HepG2 (cell line): ENCODE results near the gene TMEM231. TPM values are rescaled to one million over a fixed set of nuclear protein-coding genes. Genes with fewer than 3 reads are reported as not detected.

Experiments
- ATAC-seq: fragments of 200-7000 bp; cut with Tn5 transposase; 3 replicates; pipeline ENCODE4 v1.9.1; 2020; ENCODE audit warnings: mild to moderate bottlenecking, moderate library complexity
- BruUV-seq: library from RNA; stranded (reverse); fragments of 400-500 nt; replicated peaks from 2 replicates; lab custom pipeline; 2021; lab: Mats Ljungman, UMichigan
- CTCF ChIA-PET: fragments of 300-600 bp; formaldehyde crosslinking; extraction: SDS; loops from one replicate; lab custom pipeline; 2021; ENCODE audit warnings: low total read pairs, inconsistent platforms, low intra/inter-chr PET ratio; lab: Yijun Ruan, JAX
- POLR2A ChIA-PET: fragments of 350-600 bp; sonication (Branson Sonifier 250); formaldehyde crosslinking; loops from one replicate; lab custom pipeline; 2020; ENCODE audit warnings: antibody characterized with exemption, inconsistent platforms; lab: Yijun Ruan, JAX
- DNase-seq: peaks from one replicate; pipeline ENCODE4 v3.0.0-alpha.2; 2015; ENCODE audit warnings: low spot score
- FAIRE-seq: peaks from 3 replicates; lab custom pipeline; 2011; peaks lifted over from hg19 to GRCh38; lab: Jason Lieb, UNC
- H2AFZ ChIP-seq: one replicate; pipeline ENCODE4 v1.6.1; 2011; ENCODE audit warnings: low read length, inconsistent platforms
- H3K27ac ChIP-seq: fragments of 300-600 bp; 3 replicates; pipeline ENCODE4 v1.8.0; 2011; ENCODE audit warnings: mixed run types, mild to moderate bottlenecking, mixed read lengths, low read length, inconsistent platforms; ENCODE audit not compliant: insufficient read depth; ENCODE audit errors: extremely low read length
- H3K27me3 ChIP-seq, 2 experiments: fragments of 200-600 bp in 1 of 2; 2 replicates in 1 of 2; 3 replicates in 1 of 2; pipeline versions ENCODE4 v1.6.0 to v1.8.0; 2011; ENCODE audit warnings: low read length in 2 of 2, mild to moderate bottlenecking in 2 of 2, moderate library complexity in 2 of 2, inconsistent platforms in 1 of 2; ENCODE audit not compliant: insufficient read depth in 2 of 2, control insufficient read depth in 1 of 2
- H3K36me3 ChIP-seq, 2 experiments: fragments of 200-600 bp in 1 of 2; replicated peaks in 1 of 2; 2 replicates in 1 of 2; 3 replicates in 1 of 2; pipeline versions ENCODE4 v1.5.1 to v1.8.0; 2011; ENCODE audit warnings: low read length in 2 of 2, inconsistent platforms in 1 of 2; ENCODE audit not compliant: insufficient read depth in 2 of 2, control insufficient read depth in 1 of 2
- H3K4me1 ChIP-seq: 2 replicates; pipeline ENCODE4 v1.5.1; 2012; ENCODE audit warnings: low read length, inconsistent platforms; ENCODE audit not compliant: insufficient read depth
- H3K4me2 ChIP-seq: 2 replicates; pipeline ENCODE4 v1.6.0; 2011; ENCODE audit warnings: low read depth, low read length, inconsistent platforms
- H3K4me3 ChIP-seq, 3 experiments: fragments of 200-600 bp in 1 of 3; sonication (generic), shearing (Covaris generic) in 1 of 3; replicated peaks in 1 of 3; 2 replicates each; pipeline ENCODE4 v1.5.1; 2011 to 2016; ENCODE audit warnings: low read length in 3 of 3, inconsistent platforms in 2 of 3, low read depth in 2 of 3, mild to moderate bottlenecking in 2 of 3, control low read depth in 1 of 3, mixed read lengths in 1 of 3; ENCODE audit not compliant: insufficient read depth in 1 of 3
- H3K79me2 ChIP-seq: one replicate; pipeline ENCODE4 v1.6.1; 2011; ENCODE audit warnings: low read length, inconsistent platforms; ENCODE audit not compliant: insufficient read depth
- H3K9ac ChIP-seq: 2 replicates; pipeline ENCODE4 v1.6.0; 2011; ENCODE audit warnings: mild to moderate bottlenecking, low read depth, low read length, inconsistent platforms; ENCODE audit not compliant: insufficient read depth
- H3K9me3 ChIP-seq: 2 replicates; pipeline ENCODE4 v1.5.1; 2012; ENCODE audit warnings: mild to moderate bottlenecking, low read length
- H4K20me1 ChIP-seq: 2 replicates; pipeline ENCODE4 v1.6.0; 2011; ENCODE audit warnings: inconsistent platforms, mild to moderate bottlenecking, low read length, moderate library complexity; ENCODE audit not compliant: insufficient read depth
- CENPX ChIP-seq: sonication (generic); formaldehyde crosslinking; IDR thresholded peaks from 2 replicates; pipeline ENCODE4 v1.9.0; 2021; ENCODE audit warnings: mild to moderate bottlenecking, missing genetic modification reagents, moderate library complexity
- ELF4 ChIP-seq: sonication (generic); formaldehyde crosslinking; IDR thresholded peaks from 2 replicates; pipeline ENCODE4 v1.5.0; 2020; ENCODE audit warnings: missing genetic modification reagents, mild to moderate bottlenecking, moderate library complexity, borderline replicate concordance
- SIX1 ChIP-seq: sonication (generic); formaldehyde crosslinking; IDR thresholded peaks from 2 replicates; pipeline ENCODE4 v1.4.0; 2020; ENCODE audit warnings: missing genetic modification reagents, borderline replicate concordance
- SYNCRIP ChIP-seq: fragments of 200-400 bp; formaldehyde crosslinking; IDR thresholded peaks from 2 replicates; pipeline ENCODE4 v1.6.1; 2018; ENCODE audit warnings: mild to moderate bottlenecking, low read depth, low read length; ENCODE audit not compliant: insufficient read depth
- TOPORS ChIP-seq: sonication (generic); formaldehyde crosslinking; IDR thresholded peaks from 2 replicates; pipeline ENCODE4 v1.8.0; 2023; ENCODE audit warnings: mild to moderate bottlenecking, missing genetic modification reagents
- ZC3H13 ChIP-seq: sonication (generic); formaldehyde crosslinking; IDR thresholded peaks from 2 replicates; pipeline ENCODE4 v1.8.1; 2023; ENCODE audit warnings: mild to moderate bottlenecking, missing genetic modification reagents, moderate library complexity
- ZNF468 ChIP-seq: sonication (generic); formaldehyde crosslinking; IDR thresholded peaks from 2 replicates; pipeline ENCODE4 v1.8.0; 2022; ENCODE audit warnings: mild to moderate bottlenecking, moderate library complexity, missing genetic modification reagents
- ZNF619 ChIP-seq: sonication (generic); formaldehyde crosslinking; IDR thresholded peaks from 2 replicates; pipeline ENCODE4 v1.4.0; 2020; ENCODE audit warnings: mild to moderate bottlenecking, missing genetic modification reagents
- WGBS: methylation state at CpG from one replicate; pipeline ENCODE4 v1.1.6; 2017; ENCODE audit warnings: low lambda C conversion rate; 5-methylcytosine and 5-hydroxymethylcytosine counted together
- in situ Hi-C: cut with HindIII; loops from 2 replicates; pipeline ENCODE4 v1.10.0; 2017; ENCODE audit warnings: low pct_unique_long_range_greater_than_20kb; ENCODE audit not compliant: extremely low pct_ligation_motif_present
- intact Hi-C: fragments of 100-400 bp; cut with micrococcal nuclease; formaldehyde crosslinking; loops from one replicate; pipeline ENCODE4 v1.10.0; 2022; ENCODE audit not compliant: unreplicated experiment
- polyA plus RNA-seq, 8 experiments: library from polyadenylated mRNA; depleted of rRNA in 3 of 8; stranded (reverse) in 7 of 8; unstranded in 1 of 8; fragments of >200 nt; fragmentation: Illumina TruSeq in 4 of 8; extraction: Trizol in 4 of 8; gene quantifications; 2 replicates each; pipeline versions ENCODE4 v1.2.1 to v1.2.3, GENCODE V29; 2011 to 2016; ENCODE audit warnings: low read depth in 4 of 8, missing spikeins in 1 of 8, mixed read lengths in 1 of 8; ENCODE audit not compliant: insufficient read depth in 1 of 8
- total RNA-seq, 5 experiments: library from RNA; depleted of rRNA; stranded (reverse); fragments of >200 nt; fragmentation: Illumina TruSeq; extraction: Trizol; gene quantifications; 2 replicates each; pipeline ENCODE4 v1.2.3, GENCODE V29; 2016; ENCODE audit warnings: low read depth in 1 of 5
- TF ChIP-seq, protein P1 (sequence below): sonication (generic); formaldehyde crosslinking; IDR thresholded peaks from 2 replicates; pipeline ENCODE4 v1.5.1; 2020; ENCODE audit warnings: missing genetic modification reagents, mild to moderate bottlenecking, borderline replicate concordance
- TF ChIP-seq, protein P2 (sequence below): sonication (generic); formaldehyde crosslinking; IDR thresholded peaks from 2 replicates; pipeline ENCODE4 v1.4.0; 2020; ENCODE audit warnings: missing genetic modification reagents, borderline replicate concordance
- TF ChIP-seq, protein P3 (sequence below): sonication (generic); formaldehyde crosslinking; conservative IDR thresholded peaks from 2 replicates; pipeline ENCODE4 v1.4.0; 2020; ENCODE audit warnings: mild to moderate bottlenecking, missing genetic modification reagents, moderate library complexity

TMEM231 gene
- total and polyA plus RNA-seq, 2 of the 13 experiments (the other 11 are each of a cell fraction or from before 2014, with no cell fraction given): 3.5 to 7.4 TPM

DNA sequence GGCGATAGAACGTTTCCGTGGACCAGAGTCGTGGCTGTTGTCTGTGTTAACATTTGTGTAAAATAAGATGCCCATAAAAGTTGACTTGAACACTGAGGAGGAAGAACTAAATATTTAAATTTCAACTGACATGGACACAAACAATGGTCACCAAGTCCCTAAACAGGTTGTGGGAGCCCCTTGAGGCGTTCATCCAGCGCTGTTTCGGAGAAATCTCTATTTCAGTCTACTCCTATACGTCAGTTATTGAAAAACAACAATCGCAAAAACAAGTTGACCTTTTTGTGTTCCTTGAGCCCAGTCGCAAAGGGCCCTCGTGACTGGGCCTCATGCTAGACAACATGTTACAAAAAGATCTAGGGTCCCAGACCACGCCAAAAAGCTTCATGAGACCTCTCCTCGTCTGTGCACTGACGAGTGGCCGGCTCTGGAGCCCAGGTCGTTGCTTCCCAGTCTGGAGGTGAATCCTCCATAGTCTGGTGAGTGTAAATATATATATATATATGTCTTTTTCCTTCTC, 439 bp upstream of the TMEM231 start:
- WGBS: 25% methylated on average over 16 of the region's 16 CpGs
- H2AFZ ChIP-seq: peak overlapping the region; percentile 38
- intact Hi-C loops (loop anchor here (1.0 to 5.0 kb wide), 4 partner anchors 9 to 66 kb away; partner anchors contain the start of gene ADAT1), in situ Hi-C loops (no loop called here)
- FAIRE-seq: no peak
- TF ChIP-seq, protein P1, sequence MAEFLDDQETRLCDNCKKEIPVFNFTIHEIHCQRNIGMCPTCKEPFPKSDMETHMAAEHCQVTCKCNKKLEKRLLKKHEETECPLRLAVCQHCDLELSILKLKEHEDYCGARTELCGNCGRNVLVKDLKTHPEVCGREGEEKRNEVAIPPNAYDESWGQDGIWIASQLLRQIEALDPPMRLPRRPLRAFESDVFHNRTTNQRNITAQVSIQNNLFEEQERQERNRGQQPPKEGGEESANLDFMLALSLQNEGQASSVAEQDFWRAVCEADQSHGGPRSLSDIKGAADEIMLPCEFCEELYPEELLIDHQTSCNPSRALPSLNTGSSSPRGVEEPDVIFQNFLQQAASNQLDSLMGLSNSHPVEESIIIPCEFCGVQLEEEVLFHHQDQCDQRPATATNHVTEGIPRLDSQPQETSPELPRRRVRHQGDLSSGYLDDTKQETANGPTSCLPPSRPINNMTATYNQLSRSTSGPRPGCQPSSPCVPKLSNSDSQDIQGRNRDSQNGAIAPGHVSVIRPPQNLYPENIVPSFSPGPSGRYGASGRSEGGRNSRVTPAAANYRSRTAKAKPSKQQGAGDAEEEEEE (CRISPR knock-in tag): peak; percentile 68; the same call in 1 of the 2 replicates
- TF ChIP-seq TOPORS (CRISPR knock-in tag) (0 out of 2 replicates have a peak, but pooled peaks have one; percentile 41), ZNF619 (CRISPR knock-in tag) (no peak), ELF4 (CRISPR knock-in tag) (0 out of 2 replicates have a peak, but pooled peaks have one; percentile 27), SYNCRIP (no peak), ZC3H13 (0 out of 2 replicates have a peak, but pooled peaks have one; percentile 37), CENPX (CRISPR knock-in tag) (no peak), ZNF468 (CRISPR knock-in tag) (0 out of 2 replicates have a peak, but pooled peaks have one; percentile 1), SIX1 (CRISPR knock-in tag) (0 out of 2 replicates have a peak, but pooled peaks have one; percentile 9)
- TF ChIP-seq, protein P2, sequence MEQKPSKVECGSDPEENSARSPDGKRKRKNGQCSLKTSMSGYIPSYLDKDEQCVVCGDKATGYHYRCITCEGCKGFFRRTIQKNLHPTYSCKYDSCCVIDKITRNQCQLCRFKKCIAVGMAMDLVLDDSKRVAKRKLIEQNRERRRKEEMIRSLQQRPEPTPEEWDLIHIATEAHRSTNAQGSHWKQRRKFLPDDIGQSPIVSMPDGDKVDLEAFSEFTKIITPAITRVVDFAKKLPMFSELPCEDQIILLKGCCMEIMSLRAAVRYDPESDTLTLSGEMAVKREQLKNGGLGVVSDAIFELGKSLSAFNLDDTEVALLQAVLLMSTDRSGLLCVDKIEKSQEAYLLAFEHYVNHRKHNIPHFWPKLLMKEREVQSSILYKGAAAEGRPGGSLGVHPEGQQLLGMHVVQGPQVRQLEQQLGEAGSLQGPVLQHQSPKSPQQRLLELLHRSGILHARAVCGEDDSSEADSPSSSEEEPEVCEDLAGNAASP (CRISPR knock-in tag): 0 out of 2 replicates have a peak, but pooled peaks have one; percentile 0
- TF ChIP-seq, protein P3, sequence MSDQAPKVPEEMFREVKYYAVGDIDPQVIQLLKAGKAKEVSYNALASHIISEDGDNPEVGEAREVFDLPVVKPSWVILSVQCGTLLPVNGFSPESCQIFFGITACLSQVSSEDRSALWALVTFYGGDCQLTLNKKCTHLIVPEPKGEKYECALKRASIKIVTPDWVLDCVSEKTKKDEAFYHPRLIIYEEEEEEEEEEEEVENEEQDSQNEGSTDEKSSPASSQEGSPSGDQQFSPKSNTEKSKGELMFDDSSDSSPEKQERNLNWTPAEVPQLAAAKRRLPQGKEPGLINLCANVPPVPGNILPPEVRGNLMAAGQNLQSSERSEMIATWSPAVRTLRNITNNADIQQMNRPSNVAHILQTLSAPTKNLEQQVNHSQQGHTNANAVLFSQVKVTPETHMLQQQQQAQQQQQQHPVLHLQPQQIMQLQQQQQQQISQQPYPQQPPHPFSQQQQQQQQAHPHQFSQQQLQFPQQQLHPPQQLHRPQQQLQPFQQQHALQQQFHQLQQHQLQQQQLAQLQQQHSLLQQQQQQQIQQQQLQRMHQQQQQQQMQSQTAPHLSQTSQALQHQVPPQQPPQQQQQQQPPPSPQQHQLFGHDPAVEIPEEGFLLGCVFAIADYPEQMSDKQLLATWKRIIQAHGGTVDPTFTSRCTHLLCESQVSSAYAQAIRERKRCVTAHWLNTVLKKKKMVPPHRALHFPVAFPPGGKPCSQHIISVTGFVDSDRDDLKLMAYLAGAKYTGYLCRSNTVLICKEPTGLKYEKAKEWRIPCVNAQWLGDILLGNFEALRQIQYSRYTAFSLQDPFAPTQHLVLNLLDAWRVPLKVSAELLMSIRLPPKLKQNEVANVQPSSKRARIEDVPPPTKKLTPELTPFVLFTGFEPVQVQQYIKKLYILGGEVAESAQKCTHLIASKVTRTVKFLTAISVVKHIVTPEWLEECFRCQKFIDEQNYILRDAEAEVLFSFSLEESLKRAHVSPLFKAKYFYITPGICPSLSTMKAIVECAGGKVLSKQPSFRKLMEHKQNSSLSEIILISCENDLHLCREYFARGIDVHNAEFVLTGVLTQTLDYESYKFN (CRISPR knock-in tag): 0 out of 2 replicates have a peak, but pooled peaks have one; percentile 2
- H3K27ac ChIP-seq: no peak overlapping the region
- DNase-seq: no peak
- no peak; the same call in 2 of the 3 replicates for ATAC-seq
- no peaks in the 10 kb centered on the region for H3K9me3 ChIP-seq
- H4K20me1 ChIP-seq: no peaks in the 10 kb centered on the region
- peaks cover 28% of the 10 kb centered on the region for H3K4me1 ChIP-seq
- H3K36me3 ChIP-seq: no peaks in the 10 kb centered on the region
- peak overlapping the region; percentile 52; the same call in 1 of the 2 replicates for H3K9ac ChIP-seq
- peak overlapping the region; percentile 68 to 85 (median 70); a peak in 5 of 6 replicates for H3K4me3 ChIP-seq
- ChIA-PET CTCF (no interaction called here), POLR2A (interaction anchor here (1.1 to 3.2 kb wide), 5 partner anchors 10 to 251 kb away, joined by 3 to 27 read pairs (median 5); partner anchors contain the start of genes ADAT1, GABARAPL2, KARS1 and TERF2IP)
- BruUV-seq: no TSS peak
- H3K4me2 ChIP-seq: peak overlapping the region; percentile 100
- H3K79me2 ChIP-seq: no peaks in the 10 kb centered on the region
- H3K27me3 ChIP-seq: peaks cover 0 to 12% of the 10 kb centered on the region in 2 experiments; a peak in 2 of 5 replicates
